Right cardiac atrium (tissue), 5 donors: ENCODE data around the gene ALDH16A1. TPM values are rescaled to one million over a fixed set of nuclear protein-coding genes. Genes with fewer than 3 reads are reported as not detected.

ENCODE experiments used
- ATAC-seq, 2 donors: fragments of 200-7000 bp; cut with Tn5 transposase; one replicate each; pipeline versions ENCODE4 v1.8.0 to v1.9.1; 2020; ENCODE audit warnings: moderate library complexity in 2 of 2, mild to moderate bottlenecking in 1 of 2
- DNase-seq, 3 donors: peaks; one replicate each; pipeline ENCODE4 v3.0.0-alpha.2; 2020
- H3K27ac ChIP-seq: one replicate; pipeline ENCODE4 v1.5.1; 2013; ENCODE audit warnings: mild to moderate bottlenecking, low read length, control low read depth, moderate library complexity
- H3K27me3 ChIP-seq: one replicate; pipeline ENCODE4 v1.6.1; 2013; ENCODE audit not compliant: control insufficient read depth, insufficient read depth
- H3K4me1 ChIP-seq: one replicate; pipeline ENCODE4 v1.6.1; 2013; ENCODE audit warnings: low read length; ENCODE audit not compliant: control insufficient read depth, insufficient read depth
- H3K4me3 ChIP-seq: one replicate; pipeline ENCODE4 v1.5.1; 2013; ENCODE audit warnings: low read length, control low read depth
- H3K9me3 ChIP-seq: one replicate; pipeline ENCODE4 v1.6.1; 2013; ENCODE audit warnings: low read length; ENCODE audit not compliant: control insufficient read depth
- WGBS: extraction: QIAGEN DNeasy Blood & Tissue Kit; methylation state at CpG from one replicate; pipeline ENCODE4 v1.1.7; 2013; 5-methylcytosine and 5-hydroxymethylcytosine counted together
- intact Hi-C, 4 donors: fragments of 100-400 bp; cut with DNase I; formaldehyde crosslinking; loops; one replicate each; pipeline versions ENCODE4 v1.11.0 to v1.14.0; 2022 to 2023
- long read RNA-seq, 4 donors: library from polyadenylated mRNA; unstranded; transcript quantifications; one replicate each; pipeline ENCODE4 v2.0.0, GENCODE V29; 2020 to 2021
- polyA plus RNA-seq: library from polyadenylated mRNA; stranded (reverse); fragments of 200-250 nt; gene quantifications from one replicate; pipeline ENCODE4 v1.2.3, GENCODE V29; 2013
- total RNA-seq, 4 donors: library from RNA; stranded (reverse); fragmentation: NEBNext Ultra II Directional; extraction: Animal tissue kit (Norgen Biotek cat#: 25700); gene quantifications; one replicate each; pipeline ENCODE4 v1.2.1, GENCODE V29; 2021
- donor health status: healthy with polysubstance abuse.
- donor health status: DM: no; HTN: yes; CAD: no.
- donor health status: DM: no; HTN: no; CAD: no.
- donor health status: DM: no; HTN: yes; CAD: no; lungs with severe emphysema.
- donor health status: DM: yes; HTN: yes; CAD: no.

ALDH16A1 gene
- total RNA-seq: 10 to 100 TPM; 11.1 to 17.7 (median 11.9) TPM
- 9.3 TPM for polyA plus RNA-seq
- long read RNA-seq, donor 1, transcript ALDH16A1-201 (17 exons, 3,153 nt): major isoform, 29 of 47 reads
- long read RNA-seq, donor 1, partial matches to known transcripts: 12 of 47 reads
- long read RNA-seq, donor 1, other reads (novel, unspliced or antisense): 4 of 47 reads
- long read RNA-seq, donor 2, transcript ALDH16A1-201 (17 exons, 3,153 nt): major isoform, 16 of 19 reads
- long read RNA-seq, donor 2, partial matches to known transcripts: 0 of 19 reads
- long read RNA-seq, donor 2, other reads (novel, unspliced or antisense): 2 of 19 reads
- long read RNA-seq, donor 3, transcript ALDH16A1-201 (17 exons, 3,153 nt): major isoform, 42 of 59 reads
- long read RNA-seq, donor 3, partial matches to known transcripts: 8 of 59 reads
- long read RNA-seq, donor 3, other reads (novel, unspliced or antisense): 6 of 59 reads
- long read RNA-seq, donor 4, transcript ALDH16A1-201 (17 exons, 3,153 nt): major isoform, 11 of 17 reads
- long read RNA-seq, donor 4, partial matches to known transcripts: 1 of 17 reads
- long read RNA-seq, donor 4, other reads (novel, unspliced or antisense): 3 of 17 reads

GRCh38 chr19:49453013-49453756 lies at the start of gene ALDH16A1:
Gene ALDH16A1 (plus strand): TSS chr19:49453225. CDS start chr19:49453332, 107 bp downstream.
- Histone ChIP-seq H3K27me3 (no peaks in the 10 kb centered on the region), H3K4me1 (no peaks in the 10 kb centered on the region), H3K4me3 (peak within 1 kb of the TSS; percentile 78), H3K9me3 (no peaks in the 10 kb centered on the region), H3K27ac (peak within 1 kb of the TSS; percentile 98)
- intact Hi-C loops: no loop called here
- ATAC-seq: peak; percentile 93 to 95
- WGBS: under 1% methylated on average over 66 of the region's 66 CpGs
- DNase-seq: peak; percentile 98 to 99 (median 99)

GRCh38 chr19:49403404-49404187 lies 49.4 kb upstream of the ALDH16A1 start:
- 44% methylated on average over 7 of the region's 7 CpGs for WGBS
- intact Hi-C loops: no loop called here

GRCh38 chr19:49407079-49407478 lies 45.9 kb upstream of the ALDH16A1 start:
- 55% methylated on average over 7 of the region's 7 CpGs for WGBS
- Histone ChIP-seq H3K4me3 (no peak overlapping the region), H3K27me3 (no peaks in the 10 kb centered on the region), H3K9me3 (no peaks in the 10 kb centered on the region), H3K27ac (no peak overlapping the region), H3K4me1 (no peaks in the 10 kb centered on the region)
- ATAC-seq: no peak
- intact Hi-C loops: no loop called here
- DNase-seq: no peak

More at GRCh38 chr19:49403404-49404187, 49.4 kb upstream of the ALDH16A1 start:
- Histone ChIP-seq H3K9me3 (no peaks in the 10 kb centered on the region), H3K4me3 (no peak overlapping the region), H3K27ac (no peak overlapping the region), H3K27me3 (no peaks in the 10 kb centered on the region), H3K4me1 (no peaks in the 10 kb centered on the region)
- no peak for ATAC-seq
- no peak for DNase-seq

- H3K4me3 ChIP-seq: no peak overlapping the region
- H3K27me3 ChIP-seq: no peaks in the 10 kb centered on the region
- H3K4me1 ChIP-seq: no peaks in the 10 kb centered on the region
- intact Hi-C loops: no loop called here
- H3K27ac ChIP-seq: no peak overlapping the region
- DNase-seq (no peak), ATAC-seq (no peak)
- H3K9me3 ChIP-seq: no peaks in the 10 kb centered on the region
- WGBS: 83% methylated on average over 16 of the region's 16 CpGs
Measured at GRCh38 chr19:49407482-49408015, 45.5 kb upstream of the ALDH16A1 start.

- no peak overlapping the region for H3K27ac ChIP-seq
- no peaks in the 10 kb centered on the region for H3K9me3 ChIP-seq
- 75% methylated on average over 8 of the region's 8 CpGs for WGBS
- DNase-seq: no peak
- ATAC-seq: no peak
- intact Hi-C loops: no loop called here
- no peak overlapping the region for H3K4me3 ChIP-seq
- no peaks in the 10 kb centered on the region for H3K4me1 ChIP-seq
- H3K27me3 ChIP-seq: no peaks in the 10 kb centered on the region
Measured at GRCh38 chr19:49408816-49409440, 44.1 kb upstream of the ALDH16A1 start.

GRCh38 chr19:49409441-49410029 lies 43.5 kb upstream of the ALDH16A1 start:
- no peaks in the 10 kb centered on the region for H3K4me1 ChIP-seq
- DNase-seq (no peak), ATAC-seq (no peak)
- no peaks in the 10 kb centered on the region for H3K9me3 ChIP-seq
- intact Hi-C loops: no loop called here
- no peak overlapping the region for H3K27ac ChIP-seq
- no peak overlapping the region for H3K4me3 ChIP-seq
- 72% methylated on average over 5 of the region's 5 CpGs for WGBS
- no peaks in the 10 kb centered on the region for H3K27me3 ChIP-seq

GRCh38 chr19:49411681-49412326 lies 41.2 kb upstream of the ALDH16A1 start:
- intact Hi-C loops: no loop called here
- no peak for DNase-seq
- WGBS: 71% methylated on average over 3 of the region's 3 CpGs
- ATAC-seq: no peak
- H3K9me3 ChIP-seq: no peaks in the 10 kb centered on the region
- H3K27ac ChIP-seq: no peak overlapping the region
- no peaks in the 10 kb centered on the region for H3K27me3 ChIP-seq
- no peak overlapping the region for H3K4me3 ChIP-seq
- no peaks in the 10 kb centered on the region for H3K4me1 ChIP-seq

GRCh38 chr19:49413348-49413747 lies 39.7 kb upstream of the ALDH16A1 start:
- intact Hi-C loops: no loop called here
- no peaks in the 10 kb centered on the region for H3K9me3 ChIP-seq
- 51% methylated on average over 9 of the region's 9 CpGs for WGBS
- no peak for DNase-seq
- no peak overlapping the region for H3K4me3 ChIP-seq
- H3K27ac ChIP-seq: no peak overlapping the region
- no peaks in the 10 kb centered on the region for H3K4me1 ChIP-seq
- no peaks in the 10 kb centered on the region for H3K27me3 ChIP-seq
- no peak for ATAC-seq

- H3K27me3 ChIP-seq: no peaks in the 10 kb centered on the region
- no peak overlapping the region for H3K27ac ChIP-seq
- intact Hi-C loops: no loop called here
Measured at GRCh38 chr19:49414256-49414655, 38.8 kb upstream of the ALDH16A1 start.

More at GRCh38 chr19:49414256-49414655, 38.8 kb upstream of the ALDH16A1 start:
- ATAC-seq (no peak), DNase-seq (no peak)
- 78% methylated on average over 3 of the region's 3 CpGs for WGBS
- H3K4me3 ChIP-seq: no peak overlapping the region
- no peaks in the 10 kb centered on the region for H3K9me3 ChIP-seq
- H3K4me1 ChIP-seq: no peaks in the 10 kb centered on the region
